ENCODE results near the gene PNCK.
"Not testable (repeated sequence)": the region's sequence is repeated elsewhere in the genome, so short reads cannot be mapped to it uniquely, and the experiment has no call there.

The PNCK gene

DNA sequence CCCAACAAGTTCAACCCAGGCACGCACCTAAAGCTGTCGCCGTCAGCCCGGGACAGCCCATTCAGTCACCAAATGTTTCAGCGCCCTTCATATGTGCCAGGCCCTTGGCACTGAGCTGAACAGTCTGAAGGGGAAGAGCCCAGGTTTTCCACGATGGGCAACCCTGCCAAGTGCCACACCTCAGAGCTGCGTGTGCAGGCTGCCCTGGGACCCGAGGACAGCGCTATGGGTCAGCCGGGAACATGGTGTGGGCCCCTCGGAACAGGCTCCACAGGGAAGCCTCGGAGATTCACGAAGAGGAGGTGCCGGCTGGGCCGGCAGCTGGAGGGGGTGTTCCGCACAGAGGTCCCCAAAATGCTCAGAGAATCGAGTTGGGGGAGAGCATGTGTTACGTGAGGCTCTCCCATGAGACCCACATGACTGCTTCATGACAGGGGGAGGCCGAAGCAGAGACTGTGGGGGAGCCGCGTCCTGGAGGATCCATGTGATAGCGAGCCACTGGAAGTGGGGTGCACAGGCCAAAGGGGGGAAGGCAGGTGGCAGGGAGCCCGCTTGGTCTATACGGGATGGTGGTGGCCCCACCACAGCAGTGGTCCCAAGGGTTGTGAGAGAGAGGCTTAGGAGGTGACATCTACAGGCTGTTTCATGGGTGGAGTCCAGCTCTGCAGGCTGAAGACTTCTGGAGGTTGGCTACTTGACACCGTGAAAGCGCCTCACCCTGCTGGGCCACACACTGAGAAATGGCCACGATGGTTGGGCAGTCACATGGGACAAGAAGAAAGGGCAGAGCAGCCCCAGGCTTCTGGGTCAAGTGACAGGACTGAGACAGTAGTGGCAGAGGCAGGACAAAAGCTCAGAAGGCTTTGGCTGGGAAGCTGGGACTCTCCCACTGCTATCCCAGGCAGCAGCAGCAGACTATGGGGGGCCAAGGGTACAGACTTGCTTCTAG, 36.4 kb upstream of the PNCK start:
- no peak for DNase-seq (ENCODE audit: low read depth)
- TF ChIP-seq, protein P1, sequence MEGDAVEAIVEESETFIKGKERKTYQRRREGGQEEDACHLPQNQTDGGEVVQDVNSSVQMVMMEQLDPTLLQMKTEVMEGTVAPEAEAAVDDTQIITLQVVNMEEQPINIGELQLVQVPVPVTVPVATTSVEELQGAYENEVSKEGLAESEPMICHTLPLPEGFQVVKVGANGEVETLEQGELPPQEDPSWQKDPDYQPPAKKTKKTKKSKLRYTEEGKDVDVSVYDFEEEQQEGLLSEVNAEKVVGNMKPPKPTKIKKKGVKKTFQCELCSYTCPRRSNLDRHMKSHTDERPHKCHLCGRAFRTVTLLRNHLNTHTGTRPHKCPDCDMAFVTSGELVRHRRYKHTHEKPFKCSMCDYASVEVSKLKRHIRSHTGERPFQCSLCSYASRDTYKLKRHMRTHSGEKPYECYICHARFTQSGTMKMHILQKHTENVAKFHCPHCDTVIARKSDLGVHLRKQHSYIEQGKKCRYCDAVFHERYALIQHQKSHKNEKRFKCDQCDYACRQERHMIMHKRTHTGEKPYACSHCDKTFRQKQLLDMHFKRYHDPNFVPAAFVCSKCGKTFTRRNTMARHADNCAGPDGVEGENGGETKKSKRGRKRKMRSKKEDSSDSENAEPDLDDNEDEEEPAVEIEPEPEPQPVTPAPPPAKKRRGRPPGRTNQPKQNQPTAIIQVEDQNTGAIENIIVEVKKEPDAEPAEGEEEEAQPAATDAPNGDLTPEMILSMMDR (IDR thresholded peaks at IDR 0.05; ENCODE audit: control insufficient read depth, insufficient read depth, low read depth, low read length, missing control alignments): no peak
- H3K4me3 ChIP-seq (ENCODE audit: control insufficient read depth, low read depth, low read length): no peak overlapping the region

DNA sequence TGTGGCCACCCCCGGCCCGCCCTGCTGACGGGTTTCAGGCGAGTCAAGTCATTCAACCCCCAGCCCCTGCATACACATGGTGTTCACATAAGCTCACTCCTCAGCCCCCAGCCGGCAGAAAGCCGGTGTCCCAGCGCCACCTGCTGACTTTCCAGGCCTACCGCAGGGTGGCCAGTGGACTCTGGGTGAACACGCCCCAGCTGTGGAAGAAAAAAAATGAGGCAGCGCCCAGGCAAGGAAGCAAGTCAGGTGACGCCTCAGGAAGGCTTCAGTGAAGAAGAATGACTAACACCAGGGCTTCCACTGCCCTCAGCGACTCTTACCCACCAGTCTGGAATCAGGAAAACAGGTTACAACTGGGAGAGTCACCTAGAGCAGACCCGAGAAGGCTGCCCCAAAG, 34.8 kb upstream of the PNCK start:
- TF ChIP-seq, protein P1 (IDR thresholded peaks at IDR 0.05; ENCODE audit: control insufficient read depth, insufficient read depth, low read depth, low read length, missing control alignments): peak; percentile 70
- no peak overlapping the region for H3K4me3 ChIP-seq (ENCODE audit: control insufficient read depth, low read depth, low read length)
- no peak for DNase-seq (ENCODE audit: low read depth)

- no peak for DNase-seq (ENCODE audit: low read depth)
- TF ChIP-seq, protein P1 (IDR thresholded peaks at IDR 0.05; ENCODE audit: control insufficient read depth, insufficient read depth, low read depth, low read length, missing control alignments): no peak
- H3K4me3 ChIP-seq (ENCODE audit: control insufficient read depth, low read depth, low read length): no peak overlapping the region
Measured at GRCh38 chrX:153707406-153707805, 33.8 kb upstream of the PNCK start.

DNA sequence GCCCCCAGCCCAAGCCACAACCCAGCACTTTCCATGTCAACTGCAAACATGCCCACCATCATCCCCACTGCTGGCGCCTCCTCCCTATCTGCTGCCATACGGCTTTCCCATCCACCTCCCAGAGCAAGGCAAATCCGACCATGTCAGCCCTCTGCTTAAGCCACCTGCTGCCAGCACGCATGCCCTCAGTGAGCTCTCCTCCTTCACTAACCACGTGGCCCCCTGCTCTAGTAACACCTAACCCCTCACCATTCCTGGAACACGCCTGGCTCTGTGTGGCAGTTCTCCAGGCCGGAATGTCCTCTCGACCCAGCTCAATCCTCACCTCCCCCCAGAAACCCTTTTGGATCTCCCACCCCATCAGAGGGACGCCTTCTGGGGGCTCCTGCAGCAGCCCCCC, 33.2 kb upstream of the PNCK start:
- TF ChIP-seq, protein P1 (IDR thresholded peaks at IDR 0.05; ENCODE audit: control insufficient read depth, insufficient read depth, low read depth, low read length, missing control alignments): no peak
- no peak overlapping the region for H3K4me3 ChIP-seq (ENCODE audit: control insufficient read depth, low read depth, low read length)
- DNase-seq (ENCODE audit: low read depth): no peak

GRCh38 chrX:153705403-153706060, 31.9 kb upstream of the PNCK start:
- not testable (repeated sequence) for DNase-seq (ENCODE audit: low read depth); H3K4me3 ChIP-seq (ENCODE audit: control insufficient read depth, low read depth, low read length)

- not testable (repeated sequence) for DNase-seq (ENCODE audit: low read depth); H3K4me3 ChIP-seq (ENCODE audit: control insufficient read depth, low read depth, low read length)
Measured at GRCh38 chrX:153704631-153705402, 31.2 kb upstream of the PNCK start.

DNA sequence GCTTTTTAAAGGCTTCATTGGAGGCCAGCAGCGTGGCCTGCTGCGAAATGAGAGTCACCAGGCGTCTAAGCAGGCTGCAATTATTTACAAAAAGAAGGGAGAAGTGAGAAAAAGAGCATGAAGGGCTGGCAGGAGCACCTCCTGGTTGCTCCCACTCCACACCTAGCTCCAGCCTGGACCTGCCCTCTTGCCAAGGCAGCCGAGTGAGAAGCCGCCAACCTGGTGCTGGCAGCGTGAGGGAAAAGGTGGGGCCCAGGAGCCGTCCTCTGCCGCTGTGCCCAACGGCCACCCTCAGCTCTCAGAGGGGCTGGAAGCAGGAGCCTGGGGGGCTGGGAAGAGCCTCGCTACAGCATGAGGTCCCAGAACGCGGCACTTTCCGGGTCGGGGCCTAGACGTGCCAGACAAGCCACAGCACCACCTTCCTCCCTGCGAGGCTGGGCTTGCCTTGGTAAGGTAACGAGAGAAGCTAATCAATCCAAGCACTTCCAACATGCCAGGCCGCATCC, 30.5 kb upstream of the PNCK start:
- no peak for DNase-seq (ENCODE audit: low read depth)
- TF ChIP-seq, protein P1 (IDR thresholded peaks at IDR 0.05; ENCODE audit: control insufficient read depth, insufficient read depth, low read depth, low read length, missing control alignments): no peak

More for the DNA sequence above, 30.5 kb upstream of the PNCK start:
- H3K4me3 ChIP-seq (ENCODE audit: control insufficient read depth, low read depth, low read length): no peak overlapping the region
